T-helper 2 cell treated with Interferon-gamma antibody and Interleukin-4, amounts not matched to agents 100 ng/mL and 5 ng/mL, for 36 hours (primary cell): ENCODE data around the gene SHQ1. TPM values are rescaled to one million over a fixed set of nuclear protein-coding genes. Genes with fewer than 3 reads are reported as not detected.
"Not testable (repeated sequence)": the region's sequence is repeated elsewhere in the genome, so short reads cannot be mapped to it uniquely, and the experiment has no call there.

Experiments used
- intact Hi-C: fragments of 100-400 bp; cut with micrococcal nuclease; formaldehyde crosslinking; loops from one replicate; pipeline ENCODE4 v1.15.1; 2023
- total RNA-seq: library from RNA; stranded (reverse); gene quantifications from 2 replicates; pipeline ENCODE4 v1.2.3, GENCODE V29; 2022

The SHQ1 gene
- total RNA-seq, 1 donor from 2014 or later = 26.2 TPM

GRCh38 chr3:72754582-72754981 is 93.7 kb downstream of the SHQ1 start:
- intact Hi-C loops = loop anchor here (10.0 kb wide), 1 partner anchor 310 kb away; the partner anchor contains the start of gene RYBP

GRCh38 chr3:72753495-72753894 is 94.8 kb downstream of the SHQ1 start:
- intact Hi-C loops = loop anchor here (10.0 kb wide), 1 partner anchor 309 kb away; the partner anchor contains the start of gene RYBP

GRCh38 chr3:72750405-72750965 is 97.8 kb downstream of the SHQ1 start:
- intact Hi-C loops = loop anchor here (10.0 kb wide), 1 partner anchor 306 kb away; the partner anchor contains the start of gene RYBP

GRCh38 chr3:72748659-72749058 is 99.6 kb downstream of the SHQ1 start:
- intact Hi-C loops = no loop called here

GRCh38 chr3:72746430-72747411 is 101.5 kb downstream of the SHQ1 start:
- intact Hi-C loops = no loop called here

- intact Hi-C loops = no loop called here
Observed at GRCh38 chr3:72745146-72745999, 102.9 kb downstream of the SHQ1 start.

GRCh38 chr3:72744330-72744729 is 103.9 kb downstream of the SHQ1 start:
- intact Hi-C loops = no loop called here

- intact Hi-C loops = loop anchor here (1.0 kb wide), 1 partner anchor 18 kb away; no protein-coding TSS in a partner anchor
Observed at GRCh38 chr3:72739531-72740466, 108.4 kb downstream of the SHQ1 start.

GRCh38 chr3:72738752-72739530 is 109.3 kb downstream of the SHQ1 start:
- intact Hi-C loops = loop anchor here (1.0 kb wide), 1 partner anchor 18 kb away; no protein-coding TSS in a partner anchor

GRCh38 chr3:72735072-72735471 is 113.2 kb downstream of the SHQ1 start:
- intact Hi-C loops = not testable (repeated sequence)

- intact Hi-C loops = no loop called here
Observed at GRCh38 chr3:72733676-72734075, 114.6 kb downstream of the SHQ1 start.

- intact Hi-C loops = not testable (repeated sequence)
Observed at GRCh38 chr3:72732666-72733345, 115.4 kb downstream of the SHQ1 start.

GRCh38 chr3:72728958-72729467 is 119.2 kb downstream of the SHQ1 start:
- intact Hi-C loops = no loop called here

GRCh38 chr3:72728329-72728889 is 119.8 kb downstream of the SHQ1 start:
- intact Hi-C loops = no loop called here

GRCh38 chr3:72727726-72728125 is 120.5 kb downstream of the SHQ1 start:
- intact Hi-C loops = no loop called here

GRCh38 chr3:72727172-72727571 is 121.1 kb downstream of the SHQ1 start:
- intact Hi-C loops = no loop called here

GRCh38 chr3:72725229-72725628 is 123.0 kb downstream of the SHQ1 start:
- intact Hi-C loops = no loop called here

- intact Hi-C loops = no loop called here
Observed at GRCh38 chr3:72724070-72724469, 124.2 kb downstream of the SHQ1 start.
